ENCODE results near the gene ERCC4.

DNA sequence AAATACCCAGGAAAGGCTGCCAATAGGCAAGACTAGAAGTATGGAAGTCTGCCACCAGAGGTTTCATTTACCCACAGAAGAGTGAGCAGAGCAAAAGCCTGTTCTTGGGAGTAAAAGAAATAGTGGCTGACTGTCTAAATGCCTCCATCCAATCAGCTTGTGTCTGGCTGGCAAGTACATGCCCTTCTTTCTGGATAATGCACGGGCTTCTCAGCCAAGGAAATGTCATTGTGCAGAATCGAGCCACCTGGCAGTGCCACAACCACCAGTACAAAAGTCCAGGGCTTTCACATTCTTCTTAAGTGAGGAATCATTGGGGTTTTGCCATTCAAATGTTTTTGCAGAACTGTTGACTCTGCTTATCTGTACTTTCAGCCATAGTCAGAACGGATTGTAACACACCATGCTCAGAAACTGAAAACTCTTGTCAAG lies 10.1 kb upstream of the ERCC4 start:
- TF ChIP-seq ZNF266 (tag by site-specific recombination; IDR thresholded peaks at IDR 0.05; ENCODE audit: low read depth) (no peak), ZBTB21 (tag by site-specific recombination; IDR thresholded peaks at IDR 0.05) (no peak), ZNF23 (tag by site-specific recombination; IDR thresholded peaks at IDR 0.05; ENCODE audit: borderline replicate concordance) (no peak)
